SK-N-SH treated with all-trans-retinoic acid at 6 μM for 48 hours (cell line): Measurements from ENCODE around the gene UBE2Q2.

Source experiments
- PATZ1 ChIP-seq: fragments of 250-450 bp; sonication (Bioruptor Pico); IDR thresholded peaks from 2 replicates; pipeline ENCODE4 v1.8.0; 2020; ENCODE audit warnings: mild to moderate bottlenecking, moderate library complexity, borderline replicate concordance
- RARB ChIP-seq: fragments of 250-450 bp; sonication (Bioruptor Pico); IDR thresholded peaks from 2 replicates; pipeline ENCODE4 v1.8.0; 2021; ENCODE audit warnings: mild to moderate bottlenecking, moderate library complexity
- ZFP30 ChIP-seq: fragments of 450-650 bp; formaldehyde crosslinking; IDR thresholded peaks from 2 replicates; pipeline ENCODE4 v1.5.0; 2022; ENCODE audit warnings: mild to moderate bottlenecking, moderate library complexity
- ZNF70 ChIP-seq: fragments of 450-650 bp; formaldehyde crosslinking; IDR thresholded peaks from 2 replicates; pipeline ENCODE4 v1.5.0; 2020; ENCODE audit warnings: mild to moderate bottlenecking, moderate library complexity
- TF ChIP-seq, protein P1 (sequence below): fragments of 250-450 bp; sonication (Bioruptor Pico); IDR thresholded peaks from 2 replicates; pipeline ENCODE4 v1.5.1; 2020; ENCODE audit warnings: low read depth, mild to moderate bottlenecking, moderate library complexity

- TF ChIP-seq ZFP30 = no peak
- no peak for TF ChIP-seq RARB
- no peak for TF ChIP-seq PATZ1 (CRISPR knock-in tag)
- no peak for TF ChIP-seq ZNF70 (CRISPR knock-in tag)
- TF ChIP-seq, protein P1, sequence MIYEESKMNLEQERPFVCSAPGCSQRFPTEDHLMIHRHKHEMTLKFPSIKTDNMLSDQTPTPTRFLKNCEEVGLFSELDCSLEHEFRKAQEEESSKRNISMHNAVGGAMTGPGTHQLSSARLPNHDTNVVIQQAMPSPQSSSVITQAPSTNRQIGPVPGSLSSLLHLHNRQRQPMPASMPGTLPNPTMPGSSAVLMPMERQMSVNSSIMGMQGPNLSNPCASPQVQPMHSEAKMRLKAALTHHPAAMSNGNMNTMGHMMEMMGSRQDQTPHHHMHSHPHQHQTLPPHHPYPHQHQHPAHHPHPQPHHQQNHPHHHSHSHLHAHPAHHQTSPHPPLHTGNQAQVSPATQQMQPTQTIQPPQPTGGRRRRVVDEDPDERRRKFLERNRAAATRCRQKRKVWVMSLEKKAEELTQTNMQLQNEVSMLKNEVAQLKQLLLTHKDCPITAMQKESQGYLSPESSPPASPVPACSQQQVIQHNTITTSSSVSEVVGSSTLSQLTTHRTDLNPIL (CRISPR knock-in tag) = no peak
Measured at GRCh38 chr15:75841626-75842025, 1.6 kb upstream of the UBE2Q2 start.
